ENCODE measurements around the gene MRPS6.

MRPS6 gene

GRCh38 chr21:34133392-34133791 is 60.0 kb downstream of the MRPS6 start:
- peaks cover 22 to 23% of the 10 kb centered on the region in 2 experiments for H3K4me1 ChIP-seq (ENCODE audit: control insufficient read depth in 1 of 2, insufficient read depth in 1 of 2, low read depth in 1 of 2, low read length in 1 of 2)
- H3K9me3 ChIP-seq: no peaks in the 10 kb centered on the region
- peak overlapping the region; percentile 76 for H3K27ac ChIP-seq
- no peak for TF ChIP-seq CTCF (IDR thresholded peaks at IDR 0.05)
- H3K36me3 ChIP-seq: no peaks in the 10 kb centered on the region
- no peak overlapping the region for H3K4me3 ChIP-seq (ENCODE audit: low read depth in 1 of 2, low read length in 1 of 2)
- H3K27me3 ChIP-seq: no peaks in the 10 kb centered on the region

- H3K4me3 ChIP-seq (ENCODE audit: low read depth in 1 of 2, low read length in 1 of 2): no peak overlapping the region
- H3K36me3 ChIP-seq: no peaks in the 10 kb centered on the region
- no peaks in the 10 kb centered on the region for H3K27me3 ChIP-seq
- TF ChIP-seq CTCF (IDR thresholded peaks at IDR 0.05): peak; percentile 44
- peaks cover 22 to 23% of the 10 kb centered on the region in 2 experiments for H3K4me1 ChIP-seq (ENCODE audit: control insufficient read depth in 1 of 2, insufficient read depth in 1 of 2, low read depth in 1 of 2, low read length in 1 of 2)
- H3K27ac ChIP-seq: peak overlapping the region; percentile 76
- no peaks in the 10 kb centered on the region for H3K9me3 ChIP-seq
These were observed 60.4 kb downstream of the MRPS6 start for GRCh38 chr21:34133802-34134201.

GRCh38 chr21:34135330-34135729 is 62.0 kb downstream of the MRPS6 start:
- H3K4me1 ChIP-seq (ENCODE audit: control insufficient read depth in 1 of 2, insufficient read depth in 1 of 2, low read depth in 1 of 2, low read length in 1 of 2): peaks cover 22 to 23% of the 10 kb centered on the region in 2 experiments
- TF ChIP-seq CTCF (IDR thresholded peaks at IDR 0.05): no peak
- no peaks in the 10 kb centered on the region for H3K36me3 ChIP-seq
- no peaks in the 10 kb centered on the region for H3K9me3 ChIP-seq
- H3K27ac ChIP-seq: no peak overlapping the region
- H3K27me3 ChIP-seq: no peaks in the 10 kb centered on the region
- no peak overlapping the region for H3K4me3 ChIP-seq (ENCODE audit: low read depth in 1 of 2, low read length in 1 of 2)

- Histone ChIP-seq H3K27me3 (no peaks in the 10 kb centered on the region), H3K36me3 (peaks cover 11% of the 10 kb centered on the region), H3K4me1 (ENCODE audit: control insufficient read depth in 1 of 2, insufficient read depth in 1 of 2, low read depth in 1 of 2, low read length in 1 of 2) (no peaks in the 10 kb centered on the region), H3K27ac (no peak overlapping the region), H3K4me3 (ENCODE audit: low read depth in 1 of 2, low read length in 1 of 2) (no peak overlapping the region), H3K9me3 (no peaks in the 10 kb centered on the region)
- TF ChIP-seq CTCF (IDR thresholded peaks at IDR 0.05): no peak
These were observed 68.0 kb downstream of the MRPS6 start for GRCh38 chr21:34141373-34141772.

- no peak for TF ChIP-seq CTCF (IDR thresholded peaks at IDR 0.05)
- no peaks in the 10 kb centered on the region for H3K27me3 ChIP-seq
These were observed 70.4 kb downstream of the MRPS6 start for GRCh38 chr21:34143685-34144182.

GRCh38 chr21:34144224-34144623 is 70.8 kb downstream of the MRPS6 start:
- Histone ChIP-seq H3K27ac (no peak overlapping the region), H3K9me3 (no peaks in the 10 kb centered on the region), H3K4me3 (ENCODE audit: low read depth in 1 of 2, low read length in 1 of 2) (no peak overlapping the region), H3K4me1 (ENCODE audit: control insufficient read depth in 1 of 2, insufficient read depth in 1 of 2, low read depth in 1 of 2, low read length in 1 of 2) (no peaks in the 10 kb centered on the region), H3K36me3 (peaks cover 11% of the 10 kb centered on the region), H3K27me3 (no peaks in the 10 kb centered on the region)
- no peak for TF ChIP-seq CTCF (IDR thresholded peaks at IDR 0.05)

More at GRCh38 chr21:34143685-34144182, 70.4 kb downstream of the MRPS6 start:
- Histone ChIP-seq H3K4me3 (ENCODE audit: low read depth in 1 of 2, low read length in 1 of 2) (no peak overlapping the region), H3K27ac (no peak overlapping the region), H3K4me1 (ENCODE audit: control insufficient read depth in 1 of 2, insufficient read depth in 1 of 2, low read depth in 1 of 2, low read length in 1 of 2) (no peaks in the 10 kb centered on the region), H3K9me3 (no peaks in the 10 kb centered on the region), H3K36me3 (peaks cover 11% of the 10 kb centered on the region)

Measured in neutrophil (primary cell).